Measurements from ENCODE around the gene TPBGL.

DNA sequence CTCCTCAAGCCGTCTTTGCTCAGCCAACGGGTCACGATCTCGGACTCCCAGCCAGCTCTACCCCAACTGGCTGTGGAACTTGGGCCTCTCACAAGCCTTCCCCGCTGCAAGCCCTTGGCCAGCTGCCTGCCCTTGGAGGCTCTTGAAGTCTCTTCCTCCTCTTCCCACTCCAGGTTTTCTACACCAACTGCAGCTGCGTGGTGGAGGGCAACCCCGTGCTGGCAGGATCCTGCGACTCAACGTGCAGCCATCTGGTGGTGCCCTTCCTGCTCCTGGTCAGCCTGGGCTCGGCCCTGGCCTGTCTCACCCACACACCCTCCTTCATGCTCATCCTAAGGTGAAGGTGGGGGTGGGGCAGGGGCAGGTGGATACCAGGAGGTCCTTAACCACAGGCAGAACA is 40.5 kb upstream of the TPBGL start:
- no peak for TF ChIP-seq GATA3 (IDR thresholded peaks at IDR 0.05; ENCODE audit: low read depth, low read length)
- no peak for TF ChIP-seq GATA2 (IDR thresholded peaks at IDR 0.05; ENCODE audit: low read depth, low read length)

Measured in SH-SY5Y (cell line).